Mammary epithelial cell (primary cell): Measurements from ENCODE around the gene PALLD.
"Not testable (repeated sequence)": the region's sequence is repeated elsewhere in the genome, so short reads cannot be mapped to it uniquely, and the experiment has no call there.

Source experiments
- CTCF ChIP-seq, 2 donors: IDR thresholded peaks in 1 of 2; conservative IDR thresholded peaks in 1 of 2; 2 replicates each; pipeline ENCODE4 v1.5.1; 2011 to 2012; ENCODE audit warnings: inconsistent platforms in 2 of 2, low read length in 2 of 2, mild to moderate bottlenecking in 2 of 2, control low read depth in 1 of 2, low read depth in 1 of 2; ENCODE audit not compliant: insufficient read depth in 1 of 2; ENCODE audit errors: extremely low read depth in 1 of 2
- EZH2 ChIP-seq: IDR thresholded peaks from 2 replicates; pipeline ENCODE4 v1.6.1; 2012; ENCODE audit warnings: low read length, inconsistent platforms, borderline replicate concordance

- TF ChIP-seq CTCF (conservative IDR thresholded peaks at IDR 0.05 in 1 of 2, IDR thresholded peaks at IDR 0.05 in 1 of 2; ENCODE audit: extremely low read depth in 1 of 2, insufficient read depth in 1 of 2, low read depth in 1 of 2, low read length in 2 of 2); EZH2: not testable (repeated sequence)
These were observed 230.3 kb downstream of the PALLD start for GRCh38 chr4:168727181-168727580.
